ENCODE measurements around the gene TF. TPM values are rescaled to one million over a fixed set of nuclear protein-coding genes. Genes with fewer than 3 reads are reported as not detected.

Gene TF
- polyA plus RNA-seq, 1 of the 3 experiments (the other 2 are of a cell fraction): 0.08 TPM

- no peaks in the 10 kb centered on the region for H4K20me1 ChIP-seq (ENCODE audit: insufficient read depth)
- no peaks in the 10 kb centered on the region; a peak in 1 of 4 replicates for H3K4me1 ChIP-seq (ENCODE audit: control insufficient read depth in 1 of 2, insufficient read depth in 2 of 2, low read depth in 1 of 2, low read length in 1 of 2)
- no peaks in the 10 kb centered on the region for H3K9me2 ChIP-seq
- H3K79me2 ChIP-seq (ENCODE audit: insufficient read depth): no peaks in the 10 kb centered on the region
- ChIA-PET POLR2A (no interaction called here), CTCF (no interaction called here)
- H3K4me3 ChIP-seq (ENCODE audit: low read depth in 2 of 2, low read length in 1 of 2): no peak overlapping the region
- no peaks in the 10 kb centered on the region for H3K27me3 ChIP-seq (ENCODE audit: insufficient read depth)
- DNase-seq: no peak
- 89% methylated on average over 12 of the region's 12 CpGs for WGBS (ENCODE audit: low lambda C conversion rate)
- H3K9ac ChIP-seq: no peak overlapping the region
- peaks cover 8 to 28% of the 10 kb centered on the region in 2 experiments for H3K36me3 ChIP-seq (replicated peaks in 1 of 2; ENCODE audit: control insufficient read depth in 1 of 2, insufficient read depth in 2 of 2, low read length in 1 of 2)
- H3K4me2 ChIP-seq: no peak overlapping the region
- H3K9me3 ChIP-seq: no peaks in the 10 kb centered on the region
- TF ChIP-seq, protein P1, sequence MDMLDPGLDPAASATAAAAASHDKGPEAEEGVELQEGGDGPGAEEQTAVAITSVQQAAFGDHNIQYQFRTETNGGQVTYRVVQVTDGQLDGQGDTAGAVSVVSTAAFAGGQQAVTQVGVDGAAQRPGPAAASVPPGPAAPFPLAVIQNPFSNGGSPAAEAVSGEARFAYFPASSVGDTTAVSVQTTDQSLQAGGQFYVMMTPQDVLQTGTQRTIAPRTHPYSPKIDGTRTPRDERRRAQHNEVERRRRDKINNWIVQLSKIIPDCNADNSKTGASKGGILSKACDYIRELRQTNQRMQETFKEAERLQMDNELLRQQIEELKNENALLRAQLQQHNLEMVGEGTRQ (IDR thresholded peaks at IDR 0.05; ENCODE audit: borderline replicate concordance, low read depth, low read length): no peak
- TF ChIP-seq IRF3 (IDR thresholded peaks at IDR 0.05; ENCODE audit: low read depth, low read length): no peak
- TF ChIP-seq TCF12 (IDR thresholded peaks at IDR 0.05): no peak
- no peak for TF ChIP-seq SIN3A (IDR thresholded peaks at IDR 0.05; ENCODE audit: borderline replicate concordance, low read depth, low read length)
- TF ChIP-seq, protein P2, sequence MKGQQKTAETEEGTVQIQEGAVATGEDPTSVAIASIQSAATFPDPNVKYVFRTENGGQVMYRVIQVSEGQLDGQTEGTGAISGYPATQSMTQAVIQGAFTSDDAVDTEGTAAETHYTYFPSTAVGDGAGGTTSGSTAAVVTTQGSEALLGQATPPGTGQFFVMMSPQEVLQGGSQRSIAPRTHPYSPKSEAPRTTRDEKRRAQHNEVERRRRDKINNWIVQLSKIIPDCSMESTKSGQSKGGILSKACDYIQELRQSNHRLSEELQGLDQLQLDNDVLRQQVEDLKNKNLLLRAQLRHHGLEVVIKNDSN (IDR thresholded peaks at IDR 0.05; ENCODE audit: borderline replicate concordance, low read depth): no peak
- no peak for TF ChIP-seq MEF2A (IDR thresholded peaks at IDR 0.05; ENCODE audit: borderline replicate concordance, low read depth)
- no peak for TF ChIP-seq TEAD4 (IDR thresholded peaks at IDR 0.05; ENCODE audit: borderline replicate concordance, insufficient read depth)
- no peak for TF ChIP-seq REST (IDR thresholded peaks at IDR 0.05; ENCODE audit: low read depth, low read length)
- TF ChIP-seq, protein P3, sequence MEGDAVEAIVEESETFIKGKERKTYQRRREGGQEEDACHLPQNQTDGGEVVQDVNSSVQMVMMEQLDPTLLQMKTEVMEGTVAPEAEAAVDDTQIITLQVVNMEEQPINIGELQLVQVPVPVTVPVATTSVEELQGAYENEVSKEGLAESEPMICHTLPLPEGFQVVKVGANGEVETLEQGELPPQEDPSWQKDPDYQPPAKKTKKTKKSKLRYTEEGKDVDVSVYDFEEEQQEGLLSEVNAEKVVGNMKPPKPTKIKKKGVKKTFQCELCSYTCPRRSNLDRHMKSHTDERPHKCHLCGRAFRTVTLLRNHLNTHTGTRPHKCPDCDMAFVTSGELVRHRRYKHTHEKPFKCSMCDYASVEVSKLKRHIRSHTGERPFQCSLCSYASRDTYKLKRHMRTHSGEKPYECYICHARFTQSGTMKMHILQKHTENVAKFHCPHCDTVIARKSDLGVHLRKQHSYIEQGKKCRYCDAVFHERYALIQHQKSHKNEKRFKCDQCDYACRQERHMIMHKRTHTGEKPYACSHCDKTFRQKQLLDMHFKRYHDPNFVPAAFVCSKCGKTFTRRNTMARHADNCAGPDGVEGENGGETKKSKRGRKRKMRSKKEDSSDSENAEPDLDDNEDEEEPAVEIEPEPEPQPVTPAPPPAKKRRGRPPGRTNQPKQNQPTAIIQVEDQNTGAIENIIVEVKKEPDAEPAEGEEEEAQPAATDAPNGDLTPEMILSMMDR (IDR thresholded peaks at IDR 0.05): no peak
- TF ChIP-seq, protein P4, sequence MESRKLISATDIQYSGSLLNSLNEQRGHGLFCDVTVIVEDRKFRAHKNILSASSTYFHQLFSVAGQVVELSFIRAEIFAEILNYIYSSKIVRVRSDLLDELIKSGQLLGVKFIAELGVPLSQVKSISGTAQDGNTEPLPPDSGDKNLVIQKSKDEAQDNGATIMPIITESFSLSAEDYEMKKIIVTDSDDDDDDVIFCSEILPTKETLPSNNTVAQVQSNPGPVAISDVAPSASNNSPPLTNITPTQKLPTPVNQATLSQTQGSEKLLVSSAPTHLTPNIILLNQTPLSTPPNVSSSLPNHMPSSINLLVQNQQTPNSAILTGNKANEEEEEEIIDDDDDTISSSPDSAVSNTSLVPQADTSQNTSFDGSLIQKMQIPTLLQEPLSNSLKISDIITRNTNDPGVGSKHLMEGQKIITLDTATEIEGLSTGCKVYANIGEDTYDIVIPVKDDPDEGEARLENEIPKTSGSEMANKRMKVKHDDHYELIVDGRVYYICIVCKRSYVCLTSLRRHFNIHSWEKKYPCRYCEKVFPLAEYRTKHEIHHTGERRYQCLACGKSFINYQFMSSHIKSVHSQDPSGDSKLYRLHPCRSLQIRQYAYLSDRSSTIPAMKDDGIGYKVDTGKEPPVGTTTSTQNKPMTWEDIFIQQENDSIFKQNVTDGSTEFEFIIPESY (IDR thresholded peaks at IDR 0.05; ENCODE audit: borderline replicate concordance, low read depth): no peak
- no peak for TF ChIP-seq YY1 (IDR thresholded peaks at IDR 0.05; ENCODE audit: low read depth)
- H2AFZ ChIP-seq (ENCODE audit: low read depth): no peak overlapping the region
- no peaks in the 10 kb centered on the region for H3F3A ChIP-seq (replicated peaks; ENCODE audit: insufficient read depth)
- H3K27ac ChIP-seq (ENCODE audit: low read depth in 2 of 2, low read length in 1 of 2): no peak overlapping the region
Measured at GRCh38 chr3:133825969-133826727, 80.0 kb downstream of the TF start.
